Measurements from ENCODE around the gene EXOC4.

GRCh38 chr7:133274265-133274664, 21.4 kb downstream of the EXOC4 start:
- TF ChIP-seq CTCF (IDR thresholded peaks at IDR 0.05) (no peak), POLR2AphosphoS5 (IDR thresholded peaks at IDR 0.05; ENCODE audit: insufficient read depth in 1 of 2, low read depth in 1 of 2) (no peak)

Measured in vagina (tissue), 2 donors.